ENCODE results near the gene CAMTA1.

The CAMTA1 gene

GRCh38 chr1:7457811-7458210 is 672.6 kb downstream of the CAMTA1 start:
- TF ChIP-seq CTCF (conservative IDR thresholded peaks at IDR 0.05; ENCODE audit: low read length) = no peak
- DNase-seq (ENCODE audit: low read depth) = no peak
- H3K4me3 ChIP-seq (ENCODE audit: low read length) = no peak overlapping the region

GRCh38 chr1:7458946-7459345 is 673.7 kb downstream of the CAMTA1 start:
- no peak for TF ChIP-seq CTCF (conservative IDR thresholded peaks at IDR 0.05; ENCODE audit: low read length)
- DNase-seq (ENCODE audit: low read depth) = peak; percentile 54
- H3K4me3 ChIP-seq (ENCODE audit: low read length) = no peak overlapping the region

- DNase-seq (ENCODE audit: low read depth) = no peak
- H3K4me3 ChIP-seq (ENCODE audit: low read length) = no peak overlapping the region
- TF ChIP-seq CTCF (conservative IDR thresholded peaks at IDR 0.05; ENCODE audit: low read length) = no peak
These were observed 674.7 kb downstream of the CAMTA1 start for GRCh38 chr1:7459914-7460313.

- H3K4me3 ChIP-seq (ENCODE audit: low read length) = no peak overlapping the region
- DNase-seq (ENCODE audit: low read depth) = no peak
- TF ChIP-seq CTCF (conservative IDR thresholded peaks at IDR 0.05; ENCODE audit: low read length) = no peak
These were observed 675.6 kb downstream of the CAMTA1 start for GRCh38 chr1:7460807-7461206.

- no peak overlapping the region for H3K4me3 ChIP-seq (ENCODE audit: low read length)
- TF ChIP-seq CTCF (conservative IDR thresholded peaks at IDR 0.05; ENCODE audit: low read length) = no peak
- no peak for DNase-seq (ENCODE audit: low read depth)
These were observed 677.4 kb downstream of the CAMTA1 start for GRCh38 chr1:7462617-7463016.

- DNase-seq (ENCODE audit: low read depth) = no peak
- TF ChIP-seq CTCF (conservative IDR thresholded peaks at IDR 0.05; ENCODE audit: low read length) = no peak
- H3K4me3 ChIP-seq (ENCODE audit: low read length) = no peak overlapping the region
These were observed 678.3 kb downstream of the CAMTA1 start for GRCh38 chr1:7463526-7463925.

GRCh38 chr1:7464736-7465135 is 679.5 kb downstream of the CAMTA1 start:
- TF ChIP-seq CTCF (conservative IDR thresholded peaks at IDR 0.05; ENCODE audit: low read length) = no peak
- H3K4me3 ChIP-seq (ENCODE audit: low read length) = no peak overlapping the region
- no peak for DNase-seq (ENCODE audit: low read depth)
